Measurements from ENCODE around the gene IL1RAPL1. TPM values are rescaled to one million over a fixed set of nuclear protein-coding genes. Genes with fewer than 3 reads are reported as not detected.

Gene IL1RAPL1
- total RNA-seq: 0.17 and 0.45 TPM in 2 replicates

DNA sequence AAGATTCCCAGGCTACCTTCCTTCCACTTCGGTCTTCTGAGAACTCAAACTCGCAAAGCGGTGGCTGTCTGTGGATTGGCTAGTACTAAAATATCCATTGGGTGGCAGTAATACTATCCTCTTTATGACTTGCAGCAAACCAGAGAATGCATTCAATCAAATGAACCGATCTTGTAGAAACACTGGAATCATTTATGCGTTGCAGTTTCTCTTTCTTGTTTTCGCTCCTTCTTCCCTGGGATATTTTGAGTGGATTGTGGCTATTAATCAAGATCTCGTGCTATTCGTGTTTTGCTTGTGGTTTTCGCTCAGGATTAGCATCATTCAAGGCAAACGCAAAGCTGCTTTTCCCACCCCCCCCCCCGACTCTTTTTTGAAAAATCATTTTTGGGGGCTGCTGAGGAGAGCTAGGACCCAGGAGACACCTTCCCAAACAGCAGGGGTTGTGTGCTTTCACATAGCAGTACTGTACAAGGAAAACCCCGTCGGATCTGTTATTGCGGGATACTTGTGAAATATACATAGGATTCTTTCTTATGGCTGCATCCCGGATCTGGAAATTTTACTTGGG lies at the start of gene IL1RAPL1:
TSS of gene IL1RAPL1 (plus strand) at position 466 of the 571 bp plus-strand sequence.

